BJ (cell line): ENCODE results near the gene SYNPO2. TPM values are rescaled to one million over a fixed set of nuclear protein-coding genes. Genes with fewer than 3 reads are reported as not detected.

ENCODE experiments used
- CTCF ChIA-PET: fragments of 350-600 bp; formaldehyde crosslinking; extraction: SDS; loops from one replicate; lab custom pipeline; 2021; ENCODE audit warnings: antibody characterized with exemption, inconsistent platforms; lab: Yijun Ruan, JAX
- POLR2A ChIA-PET: fragments of 300-600 bp; sonication (Branson Sonifier 250); formaldehyde crosslinking; extraction: SDS; loops from one replicate; lab custom pipeline; 2021; ENCODE audit warnings: antibody characterized with exemption; lab: Charles Lee
- DNase-seq: peaks from one replicate; pipeline ENCODE4 v3.0.0-alpha.2; 2011; ENCODE audit warnings: low read depth
- H3K27me3 ChIP-seq: 2 replicates; pipeline ENCODE4 v1.6.0; 2011; ENCODE audit warnings: low read length; ENCODE audit not compliant: control insufficient read depth, insufficient read depth
- H3K36me3 ChIP-seq: 2 replicates; pipeline ENCODE4 v1.5.1; 2011; ENCODE audit warnings: low read length; ENCODE audit not compliant: control insufficient read depth, insufficient read depth
- H3K4me3 ChIP-seq: 2 replicates; pipeline ENCODE4 v1.5.1; 2011; ENCODE audit warnings: low read depth, mild to moderate bottlenecking, control low read depth, low read length
- polyA minus RNA-seq: library from RNA; depleted of rRNA, polyadenylated mRNA; stranded (reverse); fragments of >200 nt; gene quantifications from 2 replicates; pipeline ENCODE4 v1.2.3, GENCODE V29; 2011; rRNA and poly(A)+ RNA removed
- polyA plus RNA-seq: library from polyadenylated mRNA; depleted of rRNA; stranded (reverse); fragments of >200 nt; gene quantifications from 2 replicates; pipeline ENCODE4 v1.2.3, GENCODE V29; 2011; rRNA removed
- TF ChIP-seq, protein P1 (sequence below): IDR thresholded peaks from 2 replicates; pipeline ENCODE4 v1.5.1; 2011; ENCODE audit warnings: low read depth, mild to moderate bottlenecking, control low read depth, inconsistent platforms, low read length, moderate library complexity; ENCODE audit not compliant: insufficient read depth

SYNPO2 gene
- polyA plus RNA-seq (33.8 and 39.9 TPM in 2 replicates), polyA minus RNA-seq (73.5 and 77.3 TPM in 2 replicates)

DNA sequence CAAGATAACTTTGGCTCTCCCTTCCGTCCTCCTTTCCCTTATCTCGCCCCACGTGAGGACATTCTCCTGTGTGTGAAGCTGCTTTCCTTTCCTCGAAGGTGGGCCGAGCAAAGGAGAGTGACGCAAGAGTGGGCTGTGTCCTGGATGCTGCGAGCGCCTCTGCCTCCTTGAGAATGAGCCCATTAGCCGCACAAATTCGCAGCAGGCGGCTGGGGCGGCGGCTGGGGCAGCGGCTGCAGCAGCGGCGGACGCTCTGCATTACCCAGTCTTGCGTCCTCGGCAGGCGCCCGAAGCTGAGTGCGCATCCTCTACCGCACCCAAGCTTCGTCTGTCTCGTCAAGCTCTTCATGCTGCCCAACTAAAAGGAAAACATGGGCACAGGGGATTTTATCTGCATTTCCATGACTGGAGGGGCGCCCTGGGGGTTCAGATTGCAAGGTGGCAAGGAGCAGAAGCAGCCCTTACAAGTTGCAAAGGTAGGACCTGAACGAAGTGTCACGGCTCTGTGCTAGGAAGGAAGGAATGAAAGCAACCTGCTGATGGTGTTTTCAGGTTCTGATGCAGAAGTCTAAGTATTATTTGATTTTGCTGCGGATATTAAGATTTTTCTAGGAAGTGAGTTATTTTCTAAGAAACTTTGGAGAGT, at the start of gene SYNPO2:
TSS of gene SYNPO2 (plus strand) at position 189 of the 646 bp plus-strand sequence. CDS start at position 372, 183 bp downstream.
- no peaks in the 10 kb centered on the region for H3K27me3 ChIP-seq
- DNase-seq, result peak; percentile 43
- H3K36me3 ChIP-seq, result no peaks in the 10 kb centered on the region
- ChIA-PET POLR2A (interaction anchor here (0.5 to 1.0 kb wide), 3 partner anchors 15 to 159 kb away, joined by 3 read pairs; no protein-coding TSS in a partner anchor), CTCF (interaction anchor here (0.5 to 4.2 kb wide), 8 partner anchors 17 to 1180 kb away, joined by 3 to 34 read pairs (median 4); no protein-coding TSS in a partner anchor)
- TF ChIP-seq, protein P1, sequence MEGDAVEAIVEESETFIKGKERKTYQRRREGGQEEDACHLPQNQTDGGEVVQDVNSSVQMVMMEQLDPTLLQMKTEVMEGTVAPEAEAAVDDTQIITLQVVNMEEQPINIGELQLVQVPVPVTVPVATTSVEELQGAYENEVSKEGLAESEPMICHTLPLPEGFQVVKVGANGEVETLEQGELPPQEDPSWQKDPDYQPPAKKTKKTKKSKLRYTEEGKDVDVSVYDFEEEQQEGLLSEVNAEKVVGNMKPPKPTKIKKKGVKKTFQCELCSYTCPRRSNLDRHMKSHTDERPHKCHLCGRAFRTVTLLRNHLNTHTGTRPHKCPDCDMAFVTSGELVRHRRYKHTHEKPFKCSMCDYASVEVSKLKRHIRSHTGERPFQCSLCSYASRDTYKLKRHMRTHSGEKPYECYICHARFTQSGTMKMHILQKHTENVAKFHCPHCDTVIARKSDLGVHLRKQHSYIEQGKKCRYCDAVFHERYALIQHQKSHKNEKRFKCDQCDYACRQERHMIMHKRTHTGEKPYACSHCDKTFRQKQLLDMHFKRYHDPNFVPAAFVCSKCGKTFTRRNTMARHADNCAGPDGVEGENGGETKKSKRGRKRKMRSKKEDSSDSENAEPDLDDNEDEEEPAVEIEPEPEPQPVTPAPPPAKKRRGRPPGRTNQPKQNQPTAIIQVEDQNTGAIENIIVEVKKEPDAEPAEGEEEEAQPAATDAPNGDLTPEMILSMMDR, result no peak
- peak within 1 kb of the TSS; percentile 64 for H3K4me3 ChIP-seq

GRCh38 chr4:118839221-118839927, 49.3 kb upstream of the SYNPO2 start:
- POLR2A ChIA-PET, result no interaction called here
- Histone ChIP-seq H3K36me3 (no peaks in the 10 kb centered on the region), H3K4me3 (no peak overlapping the region), H3K27me3 (no peaks in the 10 kb centered on the region)
- TF ChIP-seq, protein P1, result no peak
- no peak for DNase-seq
- CTCF ChIA-PET, result interaction anchor here (1.6 to 2.2 kb wide), 2 partner anchors 11 to 26 kb away, joined by 5 to 6 read pairs; no protein-coding TSS in a partner anchor

DNA sequence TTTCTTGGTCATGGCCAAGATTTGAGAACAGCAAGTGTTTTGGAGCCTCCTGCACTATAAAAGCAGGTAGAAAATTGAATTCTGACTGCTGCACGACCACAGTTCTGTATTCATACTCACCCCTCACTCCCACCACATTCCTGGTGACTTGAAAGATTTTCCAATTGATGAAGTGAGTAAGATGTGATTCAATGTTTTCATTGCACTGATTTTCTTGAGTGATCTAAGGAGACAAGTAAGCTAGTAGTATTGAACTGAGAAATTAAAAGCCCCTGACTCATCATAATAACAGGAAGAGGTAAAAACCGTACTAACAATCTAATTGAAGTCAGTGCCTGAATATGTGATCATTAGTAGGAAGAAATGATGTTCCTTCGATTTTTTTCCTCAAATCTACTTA, 46.6 kb upstream of the SYNPO2 start:
- no peak for DNase-seq
- no peaks in the 10 kb centered on the region for H3K36me3 ChIP-seq
- H3K4me3 ChIP-seq, result no peak overlapping the region
- TF ChIP-seq, protein P1, result no peak
- ChIA-PET CTCF (interaction anchor here (1.0 kb wide), 1 partner anchor 42 kb away, joined by 3 read pairs; no protein-coding TSS in a partner anchor), POLR2A (no interaction called here)
- H3K27me3 ChIP-seq, result no peaks in the 10 kb centered on the region

DNA sequence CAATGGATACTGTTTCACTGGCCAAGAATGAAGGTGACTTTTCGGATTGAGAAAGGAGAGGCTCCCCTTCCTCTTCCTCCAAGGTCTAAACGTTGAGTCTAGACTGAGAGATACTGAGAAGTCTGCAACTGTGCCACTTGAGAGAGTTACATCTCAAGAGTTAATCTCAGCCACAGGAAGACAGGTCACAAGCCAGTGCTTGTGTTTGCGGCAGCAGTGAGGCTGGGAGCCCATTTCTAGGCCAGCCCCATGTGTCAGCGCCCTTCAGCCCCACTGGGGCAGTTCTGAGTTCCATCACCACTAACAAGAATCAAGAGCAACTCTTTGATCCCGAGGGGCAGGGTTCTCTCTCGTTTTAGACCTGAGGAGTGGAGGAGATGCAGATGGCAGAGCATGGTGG, 45.4 kb upstream of the SYNPO2 start:
- no peak for DNase-seq
- H3K36me3 ChIP-seq, result no peaks in the 10 kb centered on the region
- ChIA-PET POLR2A (no interaction called here), CTCF (interaction anchor here (0.7 kb wide), 1 partner anchor 18 kb away, joined by 3 read pairs; no protein-coding TSS in a partner anchor)
- no peak overlapping the region for H3K4me3 ChIP-seq
- TF ChIP-seq, protein P1, result no peak
- H3K27me3 ChIP-seq, result no peaks in the 10 kb centered on the region

DNA sequence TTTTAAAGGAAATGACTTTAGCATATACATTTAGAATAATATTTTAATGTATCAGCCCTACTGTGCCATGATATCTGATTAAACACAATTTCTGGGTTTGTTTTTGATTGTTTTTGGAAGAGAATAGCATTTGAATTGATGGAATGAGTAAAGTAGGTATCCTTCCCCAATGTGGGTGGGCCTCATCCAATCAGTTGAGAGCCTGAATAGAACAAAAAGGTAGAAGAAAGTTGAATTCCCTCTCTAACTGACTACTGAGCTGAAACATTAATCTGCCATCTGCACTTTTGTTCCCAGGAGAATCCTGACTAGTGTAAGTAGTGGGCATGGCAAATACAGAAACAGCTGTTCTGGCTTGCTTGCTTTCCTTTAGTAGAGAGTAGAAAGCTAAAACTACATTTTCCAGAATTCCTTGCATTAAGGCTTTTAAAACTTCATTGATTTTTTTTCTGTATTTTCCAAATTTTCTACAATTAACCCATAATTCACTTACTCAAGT, 43.1 kb upstream of the SYNPO2 start:
- ChIA-PET POLR2A (no interaction called here), CTCF (interaction anchor here (0.7 to 3.1 kb wide), 2 partner anchors 8 to 74 kb away, joined by 3 to 10 read pairs; partner anchors contain the start of gene SEC24D)
- Histone ChIP-seq H3K36me3 (no peaks in the 10 kb centered on the region), H3K27me3 (no peaks in the 10 kb centered on the region), H3K4me3 (no peak overlapping the region)
- no peak for DNase-seq
- TF ChIP-seq, protein P1, result no peak
